PC-3 (cell line): ENCODE measurements around the gene FUT7.

Source experiments
- EZH2 ChIP-seq: fragments of 300-600 bp; sonication (generic); IDR thresholded peaks from one replicate; pipeline ENCODE4 v1.6.1; 2017; ENCODE audit warnings: antibody characterized with exemption, mild to moderate bottlenecking, low read length; ENCODE audit not compliant: unreplicated experiment
- TF ChIP-seq, protein P1 (sequence below): fragments of 300-600 bp; sonication (generic); conservative IDR thresholded peaks from 2 replicates; pipeline ENCODE4 v1.5.1; 2017; ENCODE audit warnings: antibody characterized with exemption, low read depth, mild to moderate bottlenecking, low read length

DNA sequence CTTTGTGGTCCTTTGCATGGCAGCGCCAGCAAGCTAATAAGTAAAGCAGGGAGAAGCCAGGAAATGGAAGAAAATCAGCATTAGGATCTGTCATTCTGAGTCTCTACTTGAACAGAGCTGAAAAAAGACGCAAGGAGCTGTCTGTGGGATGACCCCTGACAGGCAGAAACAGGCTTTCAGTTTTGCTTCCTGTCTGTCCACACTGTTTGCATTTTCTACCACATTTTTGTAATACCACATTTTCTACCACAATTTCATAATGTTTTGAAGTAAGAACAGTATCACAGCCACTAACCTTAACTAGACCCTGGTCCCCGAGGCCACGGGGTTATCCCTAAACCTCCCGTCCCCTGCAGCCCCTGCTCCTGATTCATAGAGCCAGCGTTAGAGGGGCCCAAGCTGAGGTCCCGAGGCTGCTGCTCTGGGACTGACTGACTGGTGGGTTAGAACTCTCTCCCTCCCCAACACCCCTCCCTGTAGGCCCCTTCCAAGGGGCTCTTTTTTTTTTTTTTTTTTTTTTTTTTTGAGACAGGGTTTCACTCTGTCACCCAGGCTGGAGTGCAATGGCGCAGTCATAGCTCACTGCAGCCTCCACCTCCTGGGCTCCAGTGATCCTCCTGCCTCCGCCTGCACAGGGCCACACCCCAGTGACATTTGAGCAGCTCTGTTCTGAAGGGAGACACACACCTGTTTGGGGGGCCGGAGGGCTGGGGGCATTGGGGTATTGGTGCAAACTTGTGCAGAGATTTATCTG, 31.5 kb downstream of the FUT7 start:
- TF ChIP-seq EZH2, result no peak
- TF ChIP-seq, protein P1, sequence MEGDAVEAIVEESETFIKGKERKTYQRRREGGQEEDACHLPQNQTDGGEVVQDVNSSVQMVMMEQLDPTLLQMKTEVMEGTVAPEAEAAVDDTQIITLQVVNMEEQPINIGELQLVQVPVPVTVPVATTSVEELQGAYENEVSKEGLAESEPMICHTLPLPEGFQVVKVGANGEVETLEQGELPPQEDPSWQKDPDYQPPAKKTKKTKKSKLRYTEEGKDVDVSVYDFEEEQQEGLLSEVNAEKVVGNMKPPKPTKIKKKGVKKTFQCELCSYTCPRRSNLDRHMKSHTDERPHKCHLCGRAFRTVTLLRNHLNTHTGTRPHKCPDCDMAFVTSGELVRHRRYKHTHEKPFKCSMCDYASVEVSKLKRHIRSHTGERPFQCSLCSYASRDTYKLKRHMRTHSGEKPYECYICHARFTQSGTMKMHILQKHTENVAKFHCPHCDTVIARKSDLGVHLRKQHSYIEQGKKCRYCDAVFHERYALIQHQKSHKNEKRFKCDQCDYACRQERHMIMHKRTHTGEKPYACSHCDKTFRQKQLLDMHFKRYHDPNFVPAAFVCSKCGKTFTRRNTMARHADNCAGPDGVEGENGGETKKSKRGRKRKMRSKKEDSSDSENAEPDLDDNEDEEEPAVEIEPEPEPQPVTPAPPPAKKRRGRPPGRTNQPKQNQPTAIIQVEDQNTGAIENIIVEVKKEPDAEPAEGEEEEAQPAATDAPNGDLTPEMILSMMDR, result no peak
